MG63 (cell line): ENCODE data around the gene SOX1. TPM values are rescaled to one million over a fixed set of nuclear protein-coding genes. Genes with fewer than 3 reads are reported as not detected.

Experiments
- DNase-seq: peaks from one replicate; pipeline ENCODE4 v3.0.0-alpha.2; 2020
- H3K27me3 ChIP-seq: fragments of 250-450 bp; sonication (Bioruptor Pico); 2 replicates; pipeline ENCODE4 v1.5.1; 2020; ENCODE audit warnings: mild to moderate bottlenecking, moderate library complexity
- H3K36me3 ChIP-seq: fragments of 250-450 bp; sonication (Bioruptor Pico); 2 replicates; pipeline ENCODE4 v1.5.1; 2020; ENCODE audit warnings: mild to moderate bottlenecking, moderate library complexity
- H3K4me3 ChIP-seq: fragments of 250-450 bp; sonication (Bioruptor Pico); 2 replicates; pipeline ENCODE4 v1.5.1; 2020; ENCODE audit warnings: mild to moderate bottlenecking, moderate library complexity
- H3K9me3 ChIP-seq: fragments of 250-450 bp; sonication (Bioruptor Pico); 2 replicates; pipeline ENCODE4 v1.5.1; 2020; ENCODE audit warnings: mild to moderate bottlenecking, moderate library complexity
- total RNA-seq: library from RNA; depleted of rRNA; stranded (reverse); fragments of >200 nt; shearing (Covaris generic); gene quantifications from 2 replicates; pipeline ENCODE4 v1.2.3, GENCODE V29; 2014; ENCODE audit warnings: low replicate concordance

The SOX1 gene
- total RNA-seq, 1 experiment from 2014 or later: not detected

GRCh38 chr13:112112534-112113276 lies 45.8 kb downstream of the SOX1 start:
- peaks cover 5% of the 10 kb centered on the region; the same call in 1 of the 2 replicates for H3K27me3 ChIP-seq
- peak; percentile 18 for DNase-seq
- H3K9me3 ChIP-seq: no peaks in the 10 kb centered on the region
- H3K36me3 ChIP-seq: no peaks in the 10 kb centered on the region
- H3K4me3 ChIP-seq: no peak overlapping the region

GRCh38 chr13:112113348-112113747 lies 46.4 kb downstream of the SOX1 start:
- DNase-seq: no peak
- Histone ChIP-seq H3K9me3 (no peaks in the 10 kb centered on the region), H3K36me3 (no peaks in the 10 kb centered on the region), H3K27me3 (peaks cover 5% of the 10 kb centered on the region; the same call in 1 of the 2 replicates), H3K4me3 (no peak overlapping the region)

- no peak overlapping the region for H3K4me3 ChIP-seq
- no peaks in the 10 kb centered on the region for H3K36me3 ChIP-seq
- no peaks in the 10 kb centered on the region for H3K9me3 ChIP-seq
- peaks cover 5% of the 10 kb centered on the region; the same call in 1 of the 2 replicates for H3K27me3 ChIP-seq
- no peak for DNase-seq
These were observed 46.9 kb downstream of the SOX1 start for GRCh38 chr13:112113851-112114250.

- DNase-seq: no peak
- no peaks in the 10 kb centered on the region for H3K9me3 ChIP-seq
- peaks cover 5% of the 10 kb centered on the region; the same call in 1 of the 2 replicates for H3K27me3 ChIP-seq
These were observed 47.4 kb downstream of the SOX1 start for GRCh38 chr13:112114391-112114790.

GRCh38 chr13:112115403-112116091 lies 48.6 kb downstream of the SOX1 start:
- Histone ChIP-seq H3K9me3 (no peaks in the 10 kb centered on the region), H3K36me3 (no peaks in the 10 kb centered on the region), H3K27me3 (no peaks in the 10 kb centered on the region), H3K4me3 (no peak overlapping the region)
- no peak for DNase-seq

More at GRCh38 chr13:112114391-112114790, 47.4 kb downstream of the SOX1 start:
- Histone ChIP-seq H3K4me3 (no peak overlapping the region), H3K36me3 (no peaks in the 10 kb centered on the region)

- DNase-seq: no peak
- H3K27me3 ChIP-seq: no peaks in the 10 kb centered on the region
- no peak overlapping the region for H3K4me3 ChIP-seq
- no peaks in the 10 kb centered on the region for H3K36me3 ChIP-seq
- H3K9me3 ChIP-seq: no peaks in the 10 kb centered on the region
These were observed 49.4 kb downstream of the SOX1 start for GRCh38 chr13:112116187-112116950.

GRCh38 chr13:112117258-112117954 lies 50.5 kb downstream of the SOX1 start:
- H3K9me3 ChIP-seq: no peaks in the 10 kb centered on the region
- no peak for DNase-seq
- H3K27me3 ChIP-seq: no peaks in the 10 kb centered on the region
- H3K36me3 ChIP-seq: no peaks in the 10 kb centered on the region
- no peak overlapping the region for H3K4me3 ChIP-seq

- DNase-seq: no peak
- Histone ChIP-seq H3K9me3 (no peaks in the 10 kb centered on the region), H3K27me3 (0 out of 2 replicates have a peak, but pooled peaks cover 2% of the 10 kb centered on the region), H3K36me3 (no peaks in the 10 kb centered on the region), H3K4me3 (no peak overlapping the region)
These were observed 51.0 kb downstream of the SOX1 start for GRCh38 chr13:112117955-112118302.

GRCh38 chr13:112118451-112119064 lies 51.6 kb downstream of the SOX1 start:
- Histone ChIP-seq H3K4me3 (no peak overlapping the region), H3K9me3 (no peaks in the 10 kb centered on the region)
- DNase-seq: no peak

GRCh38 chr13:112119192-112120030 lies 52.5 kb downstream of the SOX1 start:
- no peaks in the 10 kb centered on the region for H3K9me3 ChIP-seq
- DNase-seq: no peak
- H3K4me3 ChIP-seq: no peak overlapping the region
- no peaks in the 10 kb centered on the region for H3K36me3 ChIP-seq
- 0 out of 2 replicates have a peak, but pooled peaks cover 2% of the 10 kb centered on the region for H3K27me3 ChIP-seq

More at GRCh38 chr13:112118451-112119064, 51.6 kb downstream of the SOX1 start:
- Histone ChIP-seq H3K27me3 (0 out of 2 replicates have a peak, but pooled peaks cover 2% of the 10 kb centered on the region), H3K36me3 (no peaks in the 10 kb centered on the region)

- no peaks in the 10 kb centered on the region for H3K36me3 ChIP-seq
- no peak overlapping the region for H3K4me3 ChIP-seq
- DNase-seq: no peak
- H3K27me3 ChIP-seq: peaks cover 5% of the 10 kb centered on the region; the same call in 1 of the 2 replicates
- no peaks in the 10 kb centered on the region for H3K9me3 ChIP-seq
These were observed 53.1 kb downstream of the SOX1 start for GRCh38 chr13:112120031-112120373.
